SJSA1 (cell line): ENCODE results near the gene ZNRF3. TPM values are rescaled to one million over a fixed set of nuclear protein-coding genes. Genes with fewer than 3 reads are reported as not detected.

Source experiments
- DNase-seq, 2 experiments: peaks; one replicate each; pipeline ENCODE4 v3.0.0-alpha.2; 2015 to 2020; ENCODE audit warnings: low spot score in 2 of 2, low read depth in 1 of 2
- H3K27ac ChIP-seq: fragments of 250-450 bp; sonication (Bioruptor Pico); 2 replicates; pipeline ENCODE4 v1.5.1; 2020; ENCODE audit warnings: mild to moderate bottlenecking, moderate library complexity
- H3K27me3 ChIP-seq: fragments of 250-450 bp; sonication (Bioruptor Pico); replicated peaks from 2 replicates; pipeline ENCODE4 v1.5.1; 2020; ENCODE audit warnings: mild to moderate bottlenecking, moderate library complexity
- H3K36me3 ChIP-seq: fragments of 250-450 bp; sonication (Bioruptor Pico); 2 replicates; pipeline ENCODE4 v1.5.1; 2020; ENCODE audit warnings: mild to moderate bottlenecking
- H3K4me1 ChIP-seq: fragments of 250-450 bp; sonication (Bioruptor Pico); replicated peaks from 2 replicates; pipeline ENCODE4 v1.6.1; 2021; ENCODE audit warnings: mild to moderate bottlenecking
- H3K4me3 ChIP-seq: fragments of 250-450 bp; sonication (Bioruptor Pico); 2 replicates; pipeline ENCODE4 v1.5.1; 2020; ENCODE audit warnings: mild to moderate bottlenecking
- H3K9me3 ChIP-seq: fragments of 250-450 bp; sonication (Bioruptor Pico); replicated peaks from 2 replicates; pipeline ENCODE4 v1.5.1; 2020; ENCODE audit warnings: mild to moderate bottlenecking
- total RNA-seq: library from RNA; depleted of rRNA; stranded (reverse); fragments of >200 nt; shearing (Covaris generic); gene quantifications from 2 replicates; pipeline ENCODE4 v1.2.3, GENCODE V29; 2014

The ZNRF3 gene
- total RNA-seq, 1 experiment from 2014 or later, result 6.0 TPM

DNA sequence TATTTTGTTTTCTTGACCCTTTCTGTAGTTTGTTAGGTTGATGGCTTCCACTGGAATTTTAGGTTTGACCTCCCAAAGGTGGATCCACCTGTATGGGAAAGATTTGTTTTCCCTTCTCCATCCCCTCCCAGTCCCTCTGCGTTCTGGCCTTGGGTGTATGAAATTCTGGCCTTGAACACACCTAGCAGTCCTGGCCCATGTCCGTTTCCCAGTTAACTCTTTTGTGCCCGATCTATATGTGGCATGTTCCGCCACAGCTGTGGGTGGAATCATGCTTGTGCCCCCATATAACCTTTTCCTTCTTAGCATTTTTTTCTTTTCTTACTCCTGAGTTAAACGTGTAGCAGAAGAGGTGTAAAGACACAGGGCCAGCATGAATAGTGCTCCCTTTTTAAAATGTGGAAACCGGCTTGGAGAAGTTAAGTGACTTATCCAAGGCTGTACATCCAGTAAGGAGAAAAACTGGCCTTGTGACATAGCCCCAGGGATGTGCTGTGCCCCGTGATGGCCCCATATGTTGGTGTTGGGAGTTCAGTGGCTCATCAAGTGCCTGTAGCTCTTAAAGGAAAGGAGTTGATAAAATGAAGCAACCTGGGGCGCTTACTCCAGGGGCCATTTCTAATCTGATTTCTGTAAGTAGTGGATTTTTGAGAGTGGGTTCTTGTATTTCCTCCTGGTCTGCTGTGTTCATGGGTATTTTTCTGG is 39.3 kb downstream of the ZNRF3 start:
- no peak for DNase-seq
- H3K4me3 ChIP-seq, result no peak overlapping the region
- H3K36me3 ChIP-seq, result no peaks in the 10 kb centered on the region
- no peak overlapping the region for H3K27ac ChIP-seq
- no peaks in the 10 kb centered on the region for H3K9me3 ChIP-seq
- H3K27me3 ChIP-seq, result no peaks in the 10 kb centered on the region
- peaks cover 12% of the 10 kb centered on the region for H3K4me1 ChIP-seq

DNA sequence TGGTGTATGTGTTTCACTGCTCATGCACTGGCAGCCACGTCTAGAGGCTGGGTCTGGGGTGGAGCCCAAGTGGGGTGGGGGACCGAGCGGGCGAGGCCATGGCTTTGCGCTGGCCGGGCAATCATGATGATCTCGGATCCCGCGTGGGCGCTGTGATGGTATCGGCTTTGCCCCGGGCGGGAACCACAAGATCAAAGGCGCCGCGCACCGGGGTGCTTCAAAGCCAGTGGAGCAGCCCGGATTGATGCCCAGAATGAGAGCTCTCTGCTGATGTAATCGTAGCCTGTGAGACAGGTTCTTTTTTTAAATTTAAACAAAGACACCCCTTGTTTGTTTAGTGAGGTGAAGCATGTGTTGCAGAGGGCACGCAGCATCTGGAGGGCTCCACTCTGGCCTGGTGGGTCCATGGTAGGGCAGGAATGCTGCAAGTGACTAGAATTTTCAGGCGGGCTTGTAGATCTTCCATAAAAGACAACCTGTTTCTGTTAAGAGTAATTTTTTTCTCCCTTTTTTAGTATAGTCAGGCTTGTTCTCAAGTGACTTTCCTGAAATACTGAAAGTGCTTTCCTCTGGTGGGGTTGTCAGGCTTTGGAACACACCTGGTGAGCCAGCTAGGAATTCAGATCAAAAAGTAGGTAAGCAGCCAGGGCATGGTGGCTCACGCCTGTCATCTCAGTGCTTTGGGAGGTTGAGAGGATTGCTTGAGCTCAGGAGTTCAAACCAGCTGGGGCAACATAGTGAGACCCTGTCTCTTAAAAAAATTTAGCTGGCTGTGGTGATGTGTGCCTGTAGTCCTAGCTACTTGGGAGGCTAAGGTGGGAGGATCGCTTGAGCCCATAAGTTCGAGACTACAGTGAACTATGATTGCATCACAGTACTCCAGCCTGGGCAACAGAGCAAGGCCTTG is 40.7 kb downstream of the ZNRF3 start:
- H3K9me3 ChIP-seq, result no peaks in the 10 kb centered on the region
- no peaks in the 10 kb centered on the region; the same call in 1 of the 2 replicates for H3K4me1 ChIP-seq
- H3K36me3 ChIP-seq, result no peaks in the 10 kb centered on the region
- H3K27ac ChIP-seq, result no peak overlapping the region
- DNase-seq, result no peak
- H3K27me3 ChIP-seq, result no peaks in the 10 kb centered on the region
- H3K4me3 ChIP-seq, result no peak overlapping the region

- Histone ChIP-seq H3K4me1 (no peaks in the 10 kb centered on the region), H3K4me3 (no peak overlapping the region), H3K27ac (no peak overlapping the region), H3K9me3 (no peaks in the 10 kb centered on the region), H3K27me3 (no peaks in the 10 kb centered on the region), H3K36me3 (no peaks in the 10 kb centered on the region)
- no peak for DNase-seq
Observed at GRCh38 chr22:28925916-28926315, 42.5 kb downstream of the ZNRF3 start.

DNA sequence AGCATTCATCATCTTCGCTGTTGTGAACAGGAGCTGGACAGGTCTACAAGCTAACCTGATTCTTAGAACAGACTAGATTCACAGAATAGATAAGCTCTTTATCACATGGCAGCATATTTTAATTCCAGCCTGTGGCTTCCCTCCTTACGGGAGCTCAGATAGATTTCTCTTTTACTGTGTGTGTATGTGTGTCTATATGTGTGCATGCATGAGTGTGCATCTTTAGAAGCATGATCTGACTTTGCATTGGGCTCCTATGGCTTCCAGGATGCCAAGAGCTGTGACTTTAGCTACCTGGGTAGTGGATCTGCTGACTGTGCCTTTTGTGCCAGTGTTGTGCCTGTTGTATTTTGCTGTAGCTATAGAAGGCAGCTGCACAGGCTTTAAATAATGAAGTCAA is 44.3 kb downstream of the ZNRF3 start:
- H3K4me3 ChIP-seq, result no peak overlapping the region
- no peaks in the 10 kb centered on the region for H3K9me3 ChIP-seq
- no peaks in the 10 kb centered on the region for H3K27me3 ChIP-seq
- no peaks in the 10 kb centered on the region for H3K4me1 ChIP-seq
- H3K36me3 ChIP-seq, result no peaks in the 10 kb centered on the region
- H3K27ac ChIP-seq, result no peak overlapping the region
- DNase-seq, result no peak

DNA sequence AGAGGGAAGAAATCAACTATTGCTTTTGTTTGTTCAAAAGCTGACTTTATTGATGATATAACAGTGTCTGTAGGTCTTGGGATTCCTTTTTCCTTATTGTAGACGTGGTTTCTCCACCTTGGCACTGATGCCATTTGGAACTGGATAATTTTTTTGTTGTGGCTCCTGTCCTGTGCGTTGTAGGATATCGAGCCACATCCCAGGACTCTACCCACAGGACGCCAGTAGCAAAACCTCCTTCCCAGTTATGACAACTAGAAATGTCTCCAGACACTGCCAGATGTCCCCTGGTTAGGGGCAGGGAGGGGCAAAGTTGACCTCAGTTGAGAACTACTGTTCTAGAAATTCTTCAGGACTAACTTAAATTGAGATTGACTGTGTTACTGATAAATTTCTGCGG is 45.8 kb downstream of the ZNRF3 start:
- Histone ChIP-seq H3K4me3 (no peak overlapping the region), H3K9me3 (no peaks in the 10 kb centered on the region), H3K36me3 (no peaks in the 10 kb centered on the region), H3K27me3 (no peaks in the 10 kb centered on the region), H3K4me1 (no peaks in the 10 kb centered on the region), H3K27ac (no peak overlapping the region)
- DNase-seq, result no peak

DNA sequence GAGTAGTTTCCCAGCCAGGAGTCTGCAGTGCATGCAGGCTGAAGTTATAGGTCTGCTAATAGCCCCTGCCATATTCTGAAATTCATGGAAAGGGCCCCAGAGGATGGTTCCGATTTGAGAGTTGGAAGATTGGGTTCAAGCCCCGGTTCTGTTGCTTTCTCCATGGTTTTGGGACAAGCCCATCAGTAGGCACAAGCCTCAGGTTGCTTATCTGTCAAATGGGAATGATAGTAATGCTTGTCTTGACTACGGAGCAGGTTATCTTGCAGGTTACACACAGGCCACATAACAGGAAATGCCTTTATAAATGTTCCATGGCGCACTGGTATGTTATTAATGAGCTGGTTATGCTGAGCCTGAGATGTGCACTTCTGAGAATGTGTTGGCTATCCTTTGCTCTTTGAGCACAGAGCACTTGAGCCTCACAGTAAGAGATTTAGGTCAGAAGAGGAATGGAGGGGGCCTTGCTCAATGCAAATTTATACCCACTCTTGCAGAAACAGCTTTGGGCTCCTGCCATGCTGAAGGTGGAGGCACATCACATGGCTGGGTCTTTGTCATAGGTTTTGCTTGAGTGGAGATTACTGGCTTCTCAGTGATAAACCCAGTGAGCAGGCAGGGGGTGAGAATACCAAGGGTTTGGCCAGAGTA is 47.1 kb downstream of the ZNRF3 start:
- no peaks in the 10 kb centered on the region for H3K9me3 ChIP-seq
- H3K27me3 ChIP-seq, result no peaks in the 10 kb centered on the region
- no peak overlapping the region for H3K4me3 ChIP-seq
- no peak for DNase-seq
- H3K4me1 ChIP-seq, result no peaks in the 10 kb centered on the region
- H3K27ac ChIP-seq, result no peak overlapping the region
- H3K36me3 ChIP-seq, result no peaks in the 10 kb centered on the region

DNA sequence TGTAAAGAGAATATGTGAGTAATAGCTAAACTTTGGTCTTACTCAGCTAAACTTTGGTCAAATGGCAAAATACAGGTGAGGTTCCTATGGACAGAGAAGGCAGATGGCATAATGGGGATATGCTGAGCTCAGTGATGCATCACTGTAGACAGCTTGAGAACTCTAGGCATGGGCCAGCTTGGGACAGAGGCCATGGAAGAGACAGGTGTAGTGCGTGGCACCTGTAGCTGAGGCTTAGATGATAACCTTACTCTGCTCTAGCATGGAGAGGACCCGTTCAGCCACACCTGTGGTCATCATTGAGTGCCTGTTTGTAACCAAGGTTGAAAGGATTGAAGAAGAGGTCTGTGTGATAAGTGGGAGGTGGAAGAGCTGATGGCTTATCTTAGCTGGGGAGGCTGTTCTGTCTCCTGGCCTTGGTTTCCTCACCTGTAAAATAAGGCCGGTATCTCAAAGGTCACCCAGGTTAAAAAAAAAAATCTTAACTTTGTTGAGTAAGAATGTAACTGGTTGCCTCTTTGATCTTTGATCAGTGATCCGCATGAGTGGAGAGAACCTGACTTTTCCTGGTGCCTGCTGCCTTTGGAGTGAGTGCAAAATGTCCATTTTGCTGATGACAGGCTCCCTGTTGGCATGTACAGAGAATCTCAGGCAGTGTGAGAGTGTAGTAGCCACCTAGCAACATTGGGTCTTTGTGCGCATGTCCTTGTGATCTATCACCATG is 48.6 kb downstream of the ZNRF3 start:
- Histone ChIP-seq H3K4me1 (no peaks in the 10 kb centered on the region), H3K27me3 (no peaks in the 10 kb centered on the region), H3K4me3 (no peak overlapping the region), H3K36me3 (no peaks in the 10 kb centered on the region), H3K27ac (no peak overlapping the region), H3K9me3 (no peaks in the 10 kb centered on the region)
- no peak for DNase-seq

GRCh38 chr22:28933321-28933720 is 49.9 kb downstream of the ZNRF3 start:
- Histone ChIP-seq H3K4me3 (no peak overlapping the region), H3K4me1 (no peaks in the 10 kb centered on the region), H3K9me3 (no peaks in the 10 kb centered on the region), H3K27me3 (no peaks in the 10 kb centered on the region), H3K36me3 (no peaks in the 10 kb centered on the region; the same call in 1 of the 2 replicates), H3K27ac (no peak overlapping the region)
- DNase-seq, result no peak

DNA sequence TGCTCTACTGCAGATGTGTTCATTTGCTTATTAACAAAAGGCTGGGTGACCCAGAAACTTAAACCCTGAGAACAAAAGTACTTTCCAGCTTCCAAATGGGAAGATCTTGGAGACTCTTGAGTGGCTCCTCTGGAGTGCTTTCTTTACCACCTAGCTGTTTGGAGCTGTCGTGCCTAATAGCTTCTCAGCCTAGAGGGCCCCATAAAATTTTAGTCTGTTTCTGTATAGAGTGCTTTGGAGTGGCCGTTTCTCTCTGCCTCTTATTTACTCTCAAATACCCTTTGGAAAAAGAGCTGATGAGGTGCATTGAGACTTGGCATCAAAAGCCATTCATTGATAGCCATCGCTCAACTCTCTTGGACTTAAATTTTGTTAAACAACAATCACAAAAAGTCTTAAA is 50.7 kb downstream of the ZNRF3 start:
- Histone ChIP-seq H3K4me3 (no peak overlapping the region), H3K4me1 (no peaks in the 10 kb centered on the region)
- DNase-seq, result no peak

DNA sequence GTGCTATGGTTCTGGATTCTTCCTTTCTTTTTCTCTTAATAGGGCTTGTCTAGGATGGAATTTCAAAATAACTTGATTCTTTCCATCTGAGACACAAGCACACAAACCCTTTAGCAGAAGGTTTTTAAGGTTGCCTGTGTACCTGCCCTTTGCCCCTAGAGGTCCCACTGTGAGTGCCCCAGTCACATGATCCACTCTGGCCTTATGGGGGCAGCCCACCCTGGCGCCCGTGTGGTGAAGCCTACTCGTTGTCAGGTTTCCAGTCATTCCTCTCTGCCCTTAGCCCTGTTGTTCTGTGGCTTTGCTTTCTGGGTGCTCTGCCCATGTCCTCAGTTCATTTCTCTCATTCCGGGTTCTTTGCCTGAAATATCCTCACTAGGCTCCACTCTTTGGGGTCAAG is 51.8 kb downstream of the ZNRF3 start:
- Histone ChIP-seq H3K27me3 (no peaks in the 10 kb centered on the region), H3K4me1 (no peaks in the 10 kb centered on the region), H3K4me3 (no peak overlapping the region), H3K9me3 (no peaks in the 10 kb centered on the region), H3K36me3 (no peaks in the 10 kb centered on the region; the same call in 1 of the 2 replicates), H3K27ac (no peak overlapping the region)
- no peak for DNase-seq

More for the DNA sequence above, 50.7 kb downstream of the ZNRF3 start:
- H3K36me3 ChIP-seq, result no peaks in the 10 kb centered on the region; the same call in 1 of the 2 replicates
- H3K9me3 ChIP-seq, result no peaks in the 10 kb centered on the region
- H3K27me3 ChIP-seq, result no peaks in the 10 kb centered on the region
- H3K27ac ChIP-seq, result no peak overlapping the region

- DNase-seq, result no peak
- no peak overlapping the region for H3K4me3 ChIP-seq
Observed at GRCh38 chr22:28935713-28936112, 52.3 kb downstream of the ZNRF3 start.

GRCh38 chr22:28936200-28936599 is 52.8 kb downstream of the ZNRF3 start:
- Histone ChIP-seq H3K9me3 (no peaks in the 10 kb centered on the region), H3K4me3 (no peak overlapping the region)

More at GRCh38 chr22:28935713-28936112, 52.3 kb downstream of the ZNRF3 start:
- Histone ChIP-seq H3K27me3 (no peaks in the 10 kb centered on the region), H3K9me3 (no peaks in the 10 kb centered on the region), H3K36me3 (no peaks in the 10 kb centered on the region; the same call in 1 of the 2 replicates), H3K4me1 (no peaks in the 10 kb centered on the region), H3K27ac (no peak overlapping the region)

More at GRCh38 chr22:28936200-28936599, 52.8 kb downstream of the ZNRF3 start:
- DNase-seq, result no peak
- Histone ChIP-seq H3K27ac (no peak overlapping the region), H3K4me1 (no peaks in the 10 kb centered on the region), H3K36me3 (no peaks in the 10 kb centered on the region; the same call in 1 of the 2 replicates), H3K27me3 (no peaks in the 10 kb centered on the region)
